Measurements from ENCODE around the gene TMEM52. TPM values are rescaled to one million over a fixed set of nuclear protein-coding genes. Genes with fewer than 3 reads are reported as not detected.
"Not testable (repeated sequence)": the region's sequence is repeated elsewhere in the genome, so short reads cannot be mapped to it uniquely, and the experiment has no call there.

The TMEM52 gene
- total RNA-seq, 1 donor from 2014 or later, result 3.7 TPM

DNA sequence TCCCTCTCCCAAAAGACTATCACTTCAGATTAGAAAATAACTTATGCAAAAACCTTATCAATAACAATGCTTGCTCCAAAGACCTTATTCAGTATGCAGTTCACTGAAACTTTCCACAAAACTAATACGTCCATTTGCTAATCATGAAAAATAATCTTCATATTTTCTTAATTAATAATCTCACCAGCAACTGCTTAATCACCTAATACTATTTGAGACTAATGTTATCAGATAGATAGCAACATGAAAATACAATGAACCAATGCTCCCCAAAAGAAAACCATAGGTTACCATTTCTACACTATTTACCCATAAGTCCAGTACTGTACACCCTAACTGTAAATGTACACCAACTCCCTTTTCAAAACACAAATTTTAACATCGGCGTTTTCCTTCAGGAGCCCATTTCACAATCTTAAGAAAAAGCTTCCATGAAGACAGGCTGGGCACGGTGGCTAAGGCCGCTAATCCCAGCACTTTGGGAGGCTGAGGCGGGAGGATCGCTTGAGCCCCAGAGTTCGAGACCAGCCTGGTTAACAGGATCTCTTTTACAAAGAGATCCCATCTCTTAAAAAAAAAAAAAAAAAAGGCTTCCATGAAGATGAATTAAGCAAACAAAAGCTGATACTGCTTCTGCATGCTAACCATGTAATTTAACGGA lies 29.9 kb downstream of the TMEM52 start:
- Mint-ChIP-seq H3K27ac (ENCODE audit: unreplicated experiment) (peak overlapping the region; percentile 72), H3K4me3 (peak overlapping the region; percentile 93), H3K36me3 (ENCODE audit: low read depth) (peaks cover 3% of the 10 kb centered on the region), H3K9me3 (no peaks in the 10 kb centered on the region), H3K27me3 (ENCODE audit: low read depth) (peaks cover 3% of the 10 kb centered on the region), H3K4me1 (peaks cover 36% of the 10 kb centered on the region)
- DNase-seq (ENCODE audit: low read depth, low spot score), result no peak
- TF ChIP-seq, protein P1, sequence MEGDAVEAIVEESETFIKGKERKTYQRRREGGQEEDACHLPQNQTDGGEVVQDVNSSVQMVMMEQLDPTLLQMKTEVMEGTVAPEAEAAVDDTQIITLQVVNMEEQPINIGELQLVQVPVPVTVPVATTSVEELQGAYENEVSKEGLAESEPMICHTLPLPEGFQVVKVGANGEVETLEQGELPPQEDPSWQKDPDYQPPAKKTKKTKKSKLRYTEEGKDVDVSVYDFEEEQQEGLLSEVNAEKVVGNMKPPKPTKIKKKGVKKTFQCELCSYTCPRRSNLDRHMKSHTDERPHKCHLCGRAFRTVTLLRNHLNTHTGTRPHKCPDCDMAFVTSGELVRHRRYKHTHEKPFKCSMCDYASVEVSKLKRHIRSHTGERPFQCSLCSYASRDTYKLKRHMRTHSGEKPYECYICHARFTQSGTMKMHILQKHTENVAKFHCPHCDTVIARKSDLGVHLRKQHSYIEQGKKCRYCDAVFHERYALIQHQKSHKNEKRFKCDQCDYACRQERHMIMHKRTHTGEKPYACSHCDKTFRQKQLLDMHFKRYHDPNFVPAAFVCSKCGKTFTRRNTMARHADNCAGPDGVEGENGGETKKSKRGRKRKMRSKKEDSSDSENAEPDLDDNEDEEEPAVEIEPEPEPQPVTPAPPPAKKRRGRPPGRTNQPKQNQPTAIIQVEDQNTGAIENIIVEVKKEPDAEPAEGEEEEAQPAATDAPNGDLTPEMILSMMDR (conservative IDR thresholded peaks at IDR 0.05), result no peak

DNA sequence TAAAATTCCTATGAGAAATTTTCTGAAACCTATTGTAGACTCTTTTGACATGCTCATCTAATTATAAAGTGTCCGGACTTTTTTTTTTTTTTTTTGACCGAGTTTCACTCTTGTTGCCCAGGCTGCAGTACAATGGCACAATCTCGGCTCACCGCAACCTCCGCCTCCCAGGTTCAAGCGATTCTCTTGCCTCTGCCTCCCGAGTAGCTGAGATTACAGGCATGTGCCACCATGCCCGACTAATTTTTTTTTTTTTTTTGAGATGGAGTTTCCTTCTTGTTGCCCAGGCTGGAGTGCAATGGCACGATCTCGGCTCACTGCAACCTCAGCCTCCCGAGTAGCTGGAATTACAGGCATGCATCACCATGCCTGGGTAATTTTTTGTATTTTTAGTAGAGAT lies 35.2 kb downstream of the TMEM52 start:
- H3K27ac Mint-ChIP-seq (ENCODE audit: unreplicated experiment); DNase-seq (ENCODE audit: low read depth, low spot score); H3K9me3 Mint-ChIP-seq; H3K36me3 Mint-ChIP-seq (ENCODE audit: low read depth); H3K27me3 Mint-ChIP-seq (ENCODE audit: low read depth): not testable (repeated sequence)
- Mint-ChIP-seq H3K4me1 (peaks cover 52% of the 10 kb centered on the region), H3K4me3 (peak overlapping the region; percentile 66)

DNA sequence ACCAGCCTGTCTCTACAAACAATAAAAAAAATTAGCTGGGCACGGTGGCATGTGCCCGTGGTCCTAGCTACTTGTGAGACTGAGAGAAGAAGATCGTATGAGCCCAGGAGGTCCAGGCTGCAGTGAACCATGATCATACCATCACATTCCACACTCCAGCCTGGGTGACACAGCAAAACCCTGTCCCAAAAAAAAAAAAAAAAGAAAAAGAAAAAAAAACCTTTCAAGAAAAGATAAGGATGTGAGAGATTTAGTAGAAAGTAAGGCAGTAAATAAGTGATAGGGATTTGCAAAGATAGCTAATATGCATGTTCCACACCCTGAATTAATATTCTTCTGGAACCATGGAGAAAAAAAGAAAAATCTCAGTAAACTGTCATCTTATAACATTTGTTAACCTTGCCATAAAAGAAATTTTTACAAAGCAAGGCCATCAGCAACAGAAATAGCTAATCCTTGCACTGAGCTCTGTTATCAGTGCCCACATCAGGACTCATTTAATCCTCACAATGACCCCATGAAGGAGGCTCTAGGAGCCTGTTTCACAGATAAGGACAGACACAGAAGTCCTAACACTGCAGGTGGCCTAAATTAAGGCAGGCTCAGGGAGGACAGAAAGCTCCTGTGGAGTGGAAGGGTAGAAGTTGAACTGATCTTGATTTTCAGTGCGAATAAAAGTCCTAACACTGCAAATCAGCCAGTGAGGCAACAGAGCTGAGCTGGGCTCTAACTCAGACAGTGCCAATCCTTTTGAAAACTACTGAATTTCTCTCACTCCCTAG lies 35.8 kb downstream of the TMEM52 start:
- H3K4me1 Mint-ChIP-seq, result peaks cover 52% of the 10 kb centered on the region
- TF ChIP-seq, protein P1 (conservative IDR thresholded peaks at IDR 0.05), result no peak
- H3K27me3 Mint-ChIP-seq (ENCODE audit: low read depth), result no peaks in the 10 kb centered on the region
- no peak for DNase-seq (ENCODE audit: low read depth, low spot score)
- no peaks in the 10 kb centered on the region for H3K9me3 Mint-ChIP-seq
- H3K27ac Mint-ChIP-seq (ENCODE audit: unreplicated experiment), result no peak overlapping the region
- H3K4me3 Mint-ChIP-seq, result peak overlapping the region; percentile 66
- H3K36me3 Mint-ChIP-seq (ENCODE audit: low read depth), result peaks cover 16% of the 10 kb centered on the region

DNA sequence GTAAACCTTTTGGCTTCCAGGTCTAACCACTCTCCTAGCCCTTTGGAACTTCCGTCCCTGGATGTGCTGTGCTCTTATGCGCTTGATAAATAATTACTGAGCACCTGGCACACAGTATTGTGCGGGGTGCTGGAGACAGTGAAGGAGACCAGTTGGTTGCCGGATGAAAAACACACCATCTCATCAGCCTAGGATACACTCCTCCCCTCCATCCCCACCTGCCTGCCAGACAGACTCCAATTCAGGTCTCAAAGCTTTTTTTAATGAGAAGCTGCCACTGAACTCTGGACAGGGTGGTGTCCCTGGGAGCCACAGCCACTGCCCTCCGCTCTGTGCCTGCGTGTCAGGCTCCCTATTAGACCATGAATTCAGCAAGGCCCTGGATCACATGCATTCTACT lies 37.4 kb downstream of the TMEM52 start:
- Mint-ChIP-seq H3K4me1 (peaks cover 47% of the 10 kb centered on the region), H3K36me3 (ENCODE audit: low read depth) (peaks cover 19% of the 10 kb centered on the region), H3K9me3 (no peaks in the 10 kb centered on the region), H3K27me3 (ENCODE audit: low read depth) (no peaks in the 10 kb centered on the region), H3K4me3 (peak overlapping the region; percentile 27), H3K27ac (ENCODE audit: unreplicated experiment) (no peak overlapping the region)
- DNase-seq (ENCODE audit: low read depth, low spot score), result no peak
- TF ChIP-seq, protein P1 (conservative IDR thresholded peaks at IDR 0.05), result no peak

DNA sequence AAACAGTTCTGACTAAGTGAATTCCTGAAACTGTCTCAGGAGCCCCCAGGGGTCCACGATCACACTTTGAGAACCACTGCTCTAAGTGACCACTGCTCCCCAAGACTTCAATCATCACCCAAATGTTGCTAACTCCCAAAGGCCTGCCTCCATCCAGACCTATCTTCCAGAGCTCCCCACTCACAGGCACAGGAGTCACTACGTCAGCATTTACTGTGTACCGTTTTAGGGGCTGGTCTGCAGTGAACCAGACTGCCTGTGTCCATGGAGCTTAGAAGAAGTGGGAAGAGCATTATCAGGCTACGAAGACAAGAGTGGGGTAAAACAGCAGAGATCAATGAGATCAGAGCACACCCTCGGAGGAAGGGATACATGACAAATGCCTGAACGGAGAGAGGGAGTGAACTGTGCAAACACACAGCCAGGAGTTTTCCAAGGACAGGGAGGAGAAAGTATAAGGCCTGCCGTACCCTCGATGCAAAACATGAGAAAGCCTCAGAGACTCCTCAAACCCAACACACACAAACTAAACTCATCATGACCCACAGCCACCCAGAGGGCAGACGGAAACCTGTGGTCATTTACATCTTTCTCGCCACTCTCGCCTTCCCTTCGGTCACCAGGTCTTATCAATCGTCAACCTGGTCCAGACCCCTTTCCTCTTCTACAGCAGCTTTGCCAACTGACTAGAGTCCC lies 38.3 kb downstream of the TMEM52 start:
- peak overlapping the region; percentile 20 for H3K4me3 Mint-ChIP-seq

More for the DNA sequence above, 38.3 kb downstream of the TMEM52 start:
- Mint-ChIP-seq H3K4me1 (peaks cover 42% of the 10 kb centered on the region), H3K27me3 (ENCODE audit: low read depth) (no peaks in the 10 kb centered on the region), H3K9me3 (no peaks in the 10 kb centered on the region), H3K36me3 (ENCODE audit: low read depth) (peaks cover 24% of the 10 kb centered on the region), H3K27ac (ENCODE audit: unreplicated experiment) (peak overlapping the region; percentile 37)
- TF ChIP-seq, protein P1 (conservative IDR thresholded peaks at IDR 0.05), result no peak
- DNase-seq (ENCODE audit: low read depth, low spot score), result no peak
